ENCODE results near the gene SLC25A47.

The SLC25A47 gene

DNA sequence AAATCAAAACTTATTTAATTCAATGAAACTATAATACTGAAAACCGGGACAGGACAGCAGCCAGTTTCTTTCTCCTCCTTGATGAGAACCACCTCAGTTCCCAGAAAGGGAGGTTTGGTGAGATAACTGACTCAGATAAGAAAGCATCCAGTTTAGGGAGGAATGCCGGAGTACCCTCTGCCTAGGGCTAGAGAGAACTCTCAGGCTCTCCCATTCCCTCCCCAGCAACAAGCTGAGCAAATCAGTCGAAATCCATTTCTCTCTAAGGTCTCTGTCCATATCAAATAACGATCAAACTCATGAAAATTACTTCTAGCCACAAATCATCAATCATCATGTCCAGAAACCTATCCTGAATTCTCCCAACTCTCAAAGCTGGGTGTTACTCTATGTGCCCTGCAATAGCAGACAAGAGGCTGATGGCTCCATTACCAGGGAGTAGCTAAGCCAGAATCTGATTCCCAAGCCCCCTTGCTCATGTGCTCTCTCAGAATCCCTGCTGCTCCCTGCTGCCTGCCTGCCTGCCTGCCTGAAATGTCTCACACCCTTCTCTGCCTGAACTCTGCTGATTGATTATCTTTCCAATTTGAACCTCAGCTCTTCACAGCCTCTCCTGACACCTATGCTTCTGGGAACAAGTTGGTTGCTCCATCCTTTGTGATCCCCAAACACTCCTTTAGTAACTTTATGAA, 49.4 kb downstream of the SLC25A47 start:
- no peak overlapping the region for H3K27ac ChIP-seq
- no peak for TF ChIP-seq ZFX (IDR thresholded peaks at IDR 0.05; ENCODE audit: borderline replicate concordance)
- TF ChIP-seq, protein P1, sequence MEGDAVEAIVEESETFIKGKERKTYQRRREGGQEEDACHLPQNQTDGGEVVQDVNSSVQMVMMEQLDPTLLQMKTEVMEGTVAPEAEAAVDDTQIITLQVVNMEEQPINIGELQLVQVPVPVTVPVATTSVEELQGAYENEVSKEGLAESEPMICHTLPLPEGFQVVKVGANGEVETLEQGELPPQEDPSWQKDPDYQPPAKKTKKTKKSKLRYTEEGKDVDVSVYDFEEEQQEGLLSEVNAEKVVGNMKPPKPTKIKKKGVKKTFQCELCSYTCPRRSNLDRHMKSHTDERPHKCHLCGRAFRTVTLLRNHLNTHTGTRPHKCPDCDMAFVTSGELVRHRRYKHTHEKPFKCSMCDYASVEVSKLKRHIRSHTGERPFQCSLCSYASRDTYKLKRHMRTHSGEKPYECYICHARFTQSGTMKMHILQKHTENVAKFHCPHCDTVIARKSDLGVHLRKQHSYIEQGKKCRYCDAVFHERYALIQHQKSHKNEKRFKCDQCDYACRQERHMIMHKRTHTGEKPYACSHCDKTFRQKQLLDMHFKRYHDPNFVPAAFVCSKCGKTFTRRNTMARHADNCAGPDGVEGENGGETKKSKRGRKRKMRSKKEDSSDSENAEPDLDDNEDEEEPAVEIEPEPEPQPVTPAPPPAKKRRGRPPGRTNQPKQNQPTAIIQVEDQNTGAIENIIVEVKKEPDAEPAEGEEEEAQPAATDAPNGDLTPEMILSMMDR (IDR thresholded peaks at IDR 0.05), result no peak

DNA sequence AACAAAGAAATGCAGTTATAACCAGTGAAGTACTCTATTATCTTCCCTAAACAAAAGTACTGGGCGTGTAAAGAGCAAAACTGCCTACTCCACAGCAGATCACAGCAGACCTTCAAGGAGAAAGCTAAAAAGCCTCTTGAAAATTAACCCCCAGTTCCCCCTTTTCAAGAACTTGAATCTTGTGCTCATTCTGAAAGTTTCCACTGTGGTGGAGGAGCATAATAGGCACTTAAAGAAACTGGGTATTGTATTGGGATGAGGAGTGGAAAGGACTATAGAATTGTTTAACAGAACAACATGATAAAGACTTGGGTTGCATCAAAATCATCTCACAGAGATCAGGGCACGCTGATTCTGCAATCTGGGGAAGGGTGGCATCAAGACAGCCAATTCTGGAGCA, 51.1 kb downstream of the SLC25A47 start:
- TF ChIP-seq, protein P1 (IDR thresholded peaks at IDR 0.05), result no peak
- H3K27ac ChIP-seq, result no peak overlapping the region

DNA sequence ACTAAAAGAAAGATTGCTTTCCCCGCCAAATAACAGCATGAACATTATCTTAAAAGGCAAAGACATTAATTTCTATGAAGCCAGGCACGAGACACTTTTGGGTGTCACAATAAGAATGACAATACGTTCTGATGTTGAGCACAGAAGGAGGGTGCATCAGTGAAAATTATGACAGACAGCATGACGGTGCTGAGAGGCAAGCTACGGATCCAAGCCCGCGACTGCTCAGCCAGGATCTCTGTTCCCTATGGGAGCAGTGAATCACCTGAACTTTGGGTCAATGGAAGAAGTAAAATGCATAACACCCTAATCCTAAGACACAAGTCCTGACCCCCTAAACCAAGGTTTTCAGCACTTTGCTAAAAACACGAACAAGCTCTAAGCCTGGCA, 51.7 kb downstream of the SLC25A47 start:
- no peak overlapping the region; the same call in 1 of the 2 replicates for H3K27ac ChIP-seq
- TF ChIP-seq, protein P1 (IDR thresholded peaks at IDR 0.05), result no peak
- no peak for TF ChIP-seq ZFX (IDR thresholded peaks at IDR 0.05; ENCODE audit: borderline replicate concordance)

DNA sequence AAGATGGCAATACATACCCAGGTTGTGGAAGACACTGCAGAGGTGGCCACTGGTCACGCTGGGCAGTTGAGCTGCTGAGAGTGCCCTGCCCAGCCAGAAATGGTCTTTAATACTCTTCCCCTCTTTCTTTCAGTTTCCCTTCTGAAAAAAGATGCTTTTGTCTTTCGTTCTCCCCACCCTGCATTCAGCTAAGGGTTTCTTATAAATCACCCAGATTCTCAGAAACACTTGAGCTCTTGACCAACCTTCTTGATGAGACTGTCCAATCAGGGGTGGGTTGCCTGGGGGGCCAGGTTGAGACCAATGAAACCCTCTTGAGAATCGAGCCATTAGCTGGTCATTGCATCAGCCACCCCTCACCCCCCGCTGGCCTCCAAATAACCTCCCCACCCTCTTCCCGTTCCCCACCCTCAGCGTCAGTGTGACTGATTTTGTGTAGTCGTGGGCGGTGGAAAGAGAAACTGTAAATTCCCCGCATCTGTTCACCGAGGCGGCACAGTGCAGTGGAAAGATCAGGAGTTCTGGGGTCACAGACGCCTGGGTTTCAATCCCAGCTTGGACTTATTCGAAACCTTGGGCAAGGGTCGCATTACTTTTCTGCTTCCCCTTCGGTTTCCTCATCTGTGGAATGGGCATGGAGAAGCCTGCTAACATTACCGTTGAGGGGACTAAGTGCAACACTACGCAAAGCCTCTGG, 52.3 kb downstream of the SLC25A47 start:
- H3K27ac ChIP-seq, result peak overlapping the region; percentile 70
- TF ChIP-seq, protein P1 (IDR thresholded peaks at IDR 0.05), result no peak
- no peak for TF ChIP-seq ZFX (IDR thresholded peaks at IDR 0.05; ENCODE audit: borderline replicate concordance)

DNA sequence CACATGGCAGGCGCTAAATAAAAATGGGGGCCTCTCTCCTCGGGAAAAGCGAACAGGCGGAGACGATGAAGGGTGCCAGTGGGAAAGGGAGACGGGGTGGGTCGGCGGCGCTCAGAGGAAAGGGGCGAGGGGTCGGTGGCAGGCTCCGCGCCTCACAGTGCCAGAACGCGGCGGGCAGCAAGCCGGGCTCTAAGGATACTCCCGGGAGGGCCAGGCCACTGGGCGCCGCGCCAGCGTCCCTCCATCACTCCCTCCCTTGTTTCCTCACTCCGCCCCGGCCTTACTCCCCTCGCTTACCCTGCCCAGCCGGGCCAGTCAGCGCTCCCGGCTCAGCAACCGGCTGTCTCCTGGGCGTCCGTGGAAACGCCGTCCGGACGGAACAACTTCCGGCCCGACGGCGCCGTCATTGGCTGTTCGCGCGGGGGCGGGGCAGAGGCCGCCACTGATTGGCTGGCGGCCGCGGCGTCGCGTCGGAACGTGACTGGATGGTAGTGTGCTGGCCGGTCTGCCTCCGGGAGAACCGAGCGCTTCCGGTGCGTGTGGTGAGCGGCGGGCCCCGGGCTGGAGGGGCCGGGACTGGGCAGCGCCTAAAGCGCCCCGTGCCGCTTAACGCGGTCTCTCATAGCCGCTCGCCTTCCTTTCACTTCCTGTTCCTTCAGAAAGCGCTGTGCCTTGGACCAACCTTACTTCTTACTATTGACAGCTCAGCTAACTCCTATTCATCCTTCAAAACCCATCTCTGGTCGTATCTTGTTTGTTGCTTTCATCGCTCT, 53.0 kb downstream of the SLC25A47 start, which contains the start of gene WDR25:
TSS of gene WDR25 (plus strand) at position 523 of the 773 bp plus-strand sequence.
- TF ChIP-seq ZFX (IDR thresholded peaks at IDR 0.05; ENCODE audit: borderline replicate concordance), result no peak
- TF ChIP-seq, protein P1 (IDR thresholded peaks at IDR 0.05), result no peak

DNA sequence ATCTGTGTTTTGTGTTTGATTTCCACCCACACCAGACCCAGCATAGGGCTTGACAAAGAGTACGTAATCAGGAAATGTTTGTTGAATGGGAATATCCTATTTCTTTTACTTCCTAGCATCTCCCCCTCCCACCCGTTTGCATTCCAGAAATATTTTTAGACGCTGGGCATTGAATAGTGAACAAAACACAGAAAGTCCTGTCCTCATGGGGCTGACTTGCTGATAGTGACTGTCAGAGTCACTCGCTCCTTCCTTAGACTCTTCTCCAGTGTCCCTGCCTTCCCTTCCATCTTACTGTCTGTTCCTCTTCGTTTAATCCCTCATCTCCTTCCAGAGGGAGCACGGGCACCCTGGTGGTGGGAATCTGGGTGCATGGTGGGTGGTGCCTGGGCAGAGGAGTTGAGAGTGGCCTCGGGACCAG, 53.6 kb downstream of the SLC25A47 start:
- TF ChIP-seq ZFX (IDR thresholded peaks at IDR 0.05; ENCODE audit: borderline replicate concordance), result no peak
- TF ChIP-seq, protein P1 (IDR thresholded peaks at IDR 0.05), result no peak
- H3K27ac ChIP-seq, result peak overlapping the region; percentile 70

More for the DNA sequence above, 53.0 kb downstream of the SLC25A47 start, which contains the start of gene WDR25:
- H3K27ac ChIP-seq, result peak within 1 kb of the TSS; percentile 70
